SU-DHL-6 (cell line): ENCODE measurements around the gene DYNC1LI1.

Experiments used
- H2AFZ ChIP-seq: fragments of 200-600 bp; sonication (generic); 2 replicates; pipeline ENCODE4 v1.6.1; 2014; ENCODE audit warnings: low read depth, mild to moderate bottlenecking, moderate library complexity, mixed read lengths, antibody characterized with exemption, low read length; ENCODE audit not compliant: severe bottlenecking
- H3F3A ChIP-seq: fragments of 200-600 bp; shearing (Covaris generic); 2 replicates; pipeline ENCODE4 v1.6.0; 2016; ENCODE audit warnings: antibody characterized with exemption, mild to moderate bottlenecking; ENCODE audit not compliant: insufficient read depth
- H3K27ac ChIP-seq: fragments of 200-600 bp; sonication (generic); 2 replicates; pipeline ENCODE4 v1.5.1; 2016; ENCODE audit warnings: low read depth, mild to moderate bottlenecking, low read length, moderate library complexity, mixed read lengths
- H3K27me3 ChIP-seq: fragments of 200-600 bp; sonication (generic), shearing (Covaris generic); 2 replicates; pipeline ENCODE4 v1.6.0; 2014; ENCODE audit warnings: mild to moderate bottlenecking, low read length
- H3K36me3 ChIP-seq: fragments of 200-600 bp; sonication (generic); 2 replicates; pipeline ENCODE4 v1.6.1; 2014; ENCODE audit warnings: mild to moderate bottlenecking, low read length, mixed read lengths
- H3K4me2 ChIP-seq: fragments of 300-600, 200-600 bp; shearing (Covaris generic), sonication (generic); 2 replicates; pipeline ENCODE4 v1.6.0; 2014; ENCODE audit warnings: low read length, low read depth, mild to moderate bottlenecking; ENCODE audit not compliant: poor library complexity, severe bottlenecking
- H3K4me3 ChIP-seq: fragments of 200-600 bp; sonication (generic); 2 replicates; pipeline ENCODE4 v1.5.1; 2014; ENCODE audit warnings: antibody characterized with exemption, low read length, mild to moderate bottlenecking, mixed read lengths; ENCODE audit not compliant: insufficient read depth, poor library complexity, severe bottlenecking
- H3K79me2 ChIP-seq: fragments of 200-600 bp; sonication (generic); 2 replicates; pipeline ENCODE4 v1.6.1; 2014; ENCODE audit warnings: mild to moderate bottlenecking, low read length, moderate library complexity; ENCODE audit not compliant: insufficient read depth
- H3K9ac ChIP-seq: fragments of 200-600 bp; sonication (generic); 2 replicates; pipeline ENCODE4 v1.7.0; 2014; ENCODE audit warnings: mild to moderate bottlenecking, low read length
- H3K9me2 ChIP-seq: fragments of 200-600 bp; sonication (generic); replicated peaks from 2 replicates; pipeline ENCODE4 v1.6.1; 2014; ENCODE audit warnings: low read length; ENCODE audit not compliant: insufficient read depth
- H3K9me3 ChIP-seq: fragments of 200-600 bp; sonication (generic); 2 replicates; pipeline ENCODE4 v1.6.1; 2014; ENCODE audit warnings: low read length, mixed read lengths; ENCODE audit not compliant: insufficient read depth
- H4K20me1 ChIP-seq: fragments of 200-600 bp; sonication (generic); 2 replicates; pipeline ENCODE4 v1.6.1; 2014; ENCODE audit warnings: low read depth, mild to moderate bottlenecking, antibody characterized with exemption, low read length, moderate library complexity, mixed read lengths
- CTCF ChIP-seq: fragments of 200-600 bp; sonication (generic); IDR thresholded peaks from one replicate; pipeline ENCODE4 v1.5.1; 2017; ENCODE audit warnings: antibody characterized with exemption, mild to moderate bottlenecking, low read length, moderate library complexity; ENCODE audit not compliant: insufficient read depth, poor library complexity, severe bottlenecking
- EZH2phosphoT487 ChIP-seq: fragments of 200-600 bp; sonication (generic), shearing (Covaris generic); conservative IDR thresholded peaks from 2 replicates; pipeline ENCODE4 v1.6.1; 2018; ENCODE audit warnings: mild to moderate bottlenecking, antibody characterized with exemption, low read length, moderate library complexity, mixed read lengths

Gene DYNC1LI1

GRCh38 chr3:32577581-32578556 is 7.2 kb upstream of the DYNC1LI1 start:
- Histone ChIP-seq H3K27ac (peak overlapping the region; percentile 11), H4K20me1 (no peaks in the 10 kb centered on the region), H3K9me3 (no peaks in the 10 kb centered on the region), H3K4me2 (peak overlapping the region; percentile 53), H3K36me3 (no peaks in the 10 kb centered on the region), H3K9ac (peak overlapping the region; percentile 24), H3K4me3 (no peak overlapping the region), H3K27me3 (no peaks in the 10 kb centered on the region), H3K79me2 (no peaks in the 10 kb centered on the region), H3K9me2 (no peaks in the 10 kb centered on the region), H3F3A (no peaks in the 10 kb centered on the region), H2AFZ (peak overlapping the region; percentile 93)
- no peak for TF ChIP-seq EZH2phosphoT487
- no peak for TF ChIP-seq CTCF

DNA sequence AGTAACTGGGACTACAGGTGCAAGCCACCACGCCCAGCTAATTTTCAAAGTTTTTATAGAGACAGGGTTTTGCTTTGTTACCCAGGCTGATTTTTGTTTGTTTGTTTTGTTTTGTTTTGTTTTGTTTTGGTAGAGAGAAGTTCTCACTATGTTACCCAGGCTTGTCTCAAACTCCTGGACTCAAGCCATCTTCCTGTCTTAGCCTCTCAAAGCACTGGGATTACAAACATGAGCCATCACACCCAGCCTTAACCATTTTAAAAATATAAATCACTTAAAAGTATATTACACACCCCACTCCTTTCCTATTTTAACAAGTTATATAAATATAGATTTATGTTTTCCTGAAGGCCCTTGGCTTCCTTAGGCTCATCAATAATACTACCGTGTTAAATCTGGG is 6.5 kb upstream of the DYNC1LI1 start:
- no peaks in the 10 kb centered on the region for H3K79me2 ChIP-seq
- no peaks in the 10 kb centered on the region for H3K36me3 ChIP-seq
- no peaks in the 10 kb centered on the region for H4K20me1 ChIP-seq
- no peaks in the 10 kb centered on the region for H3K9me2 ChIP-seq
- H3K27me3 ChIP-seq = no peaks in the 10 kb centered on the region
- H3F3A ChIP-seq = no peaks in the 10 kb centered on the region
- peak overlapping the region; percentile 93 for H2AFZ ChIP-seq
- TF ChIP-seq EZH2phosphoT487 = no peak
- no peak for TF ChIP-seq CTCF
- no peak overlapping the region for H3K4me3 ChIP-seq
- H3K27ac ChIP-seq = peak overlapping the region; percentile 11; the same call in 1 of the 2 replicates
- H3K9ac ChIP-seq = peak overlapping the region; percentile 24; the same call in 1 of the 2 replicates
- H3K4me2 ChIP-seq = peak overlapping the region; percentile 53
- no peaks in the 10 kb centered on the region for H3K9me3 ChIP-seq

DNA sequence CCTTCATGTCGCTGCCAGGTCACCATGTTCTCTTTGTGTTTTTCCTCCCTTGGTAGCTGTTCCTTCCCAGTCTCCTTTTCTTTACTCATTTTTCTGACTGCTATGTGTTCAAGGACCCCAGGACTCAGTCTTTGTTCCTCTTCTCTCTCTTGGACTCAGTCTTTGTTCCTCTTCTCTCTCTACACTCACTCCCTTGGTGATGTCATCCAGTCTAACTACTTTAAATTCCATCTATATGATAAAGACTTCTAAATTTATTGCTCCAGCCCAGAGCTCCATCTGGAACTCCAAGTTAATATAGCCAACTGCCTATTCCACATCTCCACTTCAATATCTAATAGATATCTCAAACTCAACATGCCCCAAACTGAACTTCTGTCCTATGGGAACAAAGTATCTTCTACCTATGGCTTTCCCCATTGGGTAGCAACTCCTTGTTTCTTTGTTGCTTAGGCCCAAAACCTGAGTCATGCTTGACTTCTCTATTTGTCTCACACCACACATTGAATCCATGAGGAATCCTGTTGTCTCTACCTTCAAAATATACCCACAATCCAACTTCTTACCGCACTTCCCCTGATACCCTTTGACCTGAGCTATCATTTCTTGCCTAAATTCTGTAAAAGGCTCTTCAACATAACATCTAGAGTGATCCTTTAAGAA is 4.9 kb upstream of the DYNC1LI1 start:
- H4K20me1 ChIP-seq = no peaks in the 10 kb centered on the region
- H3K27ac ChIP-seq = no peak overlapping the region
- no peak overlapping the region for H3K4me3 ChIP-seq
- H3K36me3 ChIP-seq = no peaks in the 10 kb centered on the region
- TF ChIP-seq CTCF (no peak), EZH2phosphoT487 (no peak)
- no peaks in the 10 kb centered on the region for H3F3A ChIP-seq
- H3K9ac ChIP-seq = no peak overlapping the region
- H3K27me3 ChIP-seq = no peaks in the 10 kb centered on the region
- no peak overlapping the region for H3K4me2 ChIP-seq
- 0 out of 2 replicates have a peak, but pooled peaks cover under 1% of the 10 kb centered on the region for H3K79me2 ChIP-seq
- H2AFZ ChIP-seq = no peak overlapping the region
- H3K9me2 ChIP-seq = no peaks in the 10 kb centered on the region
- H3K9me3 ChIP-seq = no peaks in the 10 kb centered on the region
